ENCODE data around the gene FBL.

Gene FBL

GRCh38 chr19:39842693-39843435 lies 3.3 kb downstream of the FBL start:
- no peak for DNase-seq

- DNase-seq = no peak
Observed at GRCh38 chr19:39841041-39841440, 5.1 kb downstream of the FBL start.

- DNase-seq = no peak
Observed at GRCh38 chr19:39840492-39840891, 5.7 kb downstream of the FBL start.

GRCh38 chr19:39839678-39840327 lies 6.4 kb downstream of the FBL start:
- no peak for DNase-seq

- no peak for DNase-seq
Observed at GRCh38 chr19:39838569-39838968, 7.6 kb downstream of the FBL start.

- no peak for DNase-seq
Observed at GRCh38 chr19:39837978-39838377, 8.2 kb downstream of the FBL start.

- no peak for DNase-seq
Observed at GRCh38 chr19:39834287-39834841, 11.8 kb downstream of the FBL start.

GRCh38 chr19:39833464-39834286 lies 12.5 kb downstream of the FBL start, which contains the start of gene DYRK1B:
Gene DYRK1B, minus strand, starts transcription at chr19:39834162. Its CDS starts 2,295 bp downstream, at chr19:39831867.
- DNase-seq = peak; percentile 94

- no peak for DNase-seq
Observed at GRCh38 chr19:39833160-39833463, 13.1 kb downstream of the FBL start.

GRCh38 chr19:39832341-39833083 lies 13.7 kb downstream of the FBL start:
- DNase-seq = peak; percentile 24

GRCh38 chr19:39831679-39832078 lies 14.5 kb downstream of the FBL start:
- no peak for DNase-seq

GRCh38 chr19:39830847-39831246 lies 15.3 kb downstream of the FBL start:
- DNase-seq = no peak

- no peak for DNase-seq
Observed at GRCh38 chr19:39830406-39830805, 15.8 kb downstream of the FBL start.

- no peak for DNase-seq
Observed at GRCh38 chr19:39829702-39830275, 16.4 kb downstream of the FBL start.

GRCh38 chr19:39828654-39829032 lies 17.5 kb downstream of the FBL start:
- no peak for DNase-seq

- no peak for DNase-seq
Observed at GRCh38 chr19:39828015-39828653, 18.0 kb downstream of the FBL start.

GRCh38 chr19:39827216-39827615 lies 19.0 kb downstream of the FBL start:
- no peak for DNase-seq

- no peak for DNase-seq
Observed at GRCh38 chr19:39826311-39826945, 19.8 kb downstream of the FBL start.

GRCh38 chr19:39825531-39826076 lies 20.6 kb downstream of the FBL start:
- DNase-seq = no peak

- no peak for DNase-seq
Observed at GRCh38 chr19:39825093-39825463, 21.1 kb downstream of the FBL start.

All from fibroblast of skin of back (primary cell).